Loucy (cell line): ENCODE results near the gene ADGRL3.

Source experiments
- CTCF ChIP-seq: fragments of 200-600 bp; sonication (generic); conservative IDR thresholded peaks from 2 replicates; pipeline ENCODE4 v1.5.1; 2014; ENCODE audit warnings: mild to moderate bottlenecking, antibody characterized with exemption, low read length
- EZH2phosphoT487 ChIP-seq: fragments of 200-600 bp; IDR thresholded peaks from 2 replicates; pipeline ENCODE4 v1.6.1; 2018; ENCODE audit warnings: antibody characterized with exemption, mild to moderate bottlenecking, moderate library complexity, borderline replicate concordance

GRCh38 chr4:61182915-61183314, 17.2 kb upstream of the ADGRL3 start:
- no peak for TF ChIP-seq CTCF
- no peak for TF ChIP-seq EZH2phosphoT487
